Measurements from ENCODE around the gene C16orf95. TPM values are rescaled to one million over a fixed set of nuclear protein-coding genes. Genes with fewer than 3 reads are reported as not detected.

The C16orf95 gene
- total RNA-seq, 1 donor from 2014 or later, result 4.8 TPM

- Histone ChIP-seq H3K27me3 (no peaks in the 10 kb centered on the region), H3K27ac (no peak overlapping the region), H3K4me3 (no peak overlapping the region), H3K4me1 (peaks cover 4% of the 10 kb centered on the region), H3K36me3 (no peaks in the 10 kb centered on the region), H4K20me1 (ENCODE audit: low read depth) (no peaks in the 10 kb centered on the region), H2AFZ (replicated peaks) (no peak overlapping the region), H3K79me2 (ENCODE audit: low read depth) (no peaks in the 10 kb centered on the region), H3K4me2 (no peak overlapping the region), H3K9me3 (ENCODE audit: low read depth) (no peaks in the 10 kb centered on the region), H3K9ac (no peak overlapping the region), H3F3A (ENCODE audit: low read depth) (no peaks in the 10 kb centered on the region)
- no peaks in the 10 kb centered on the region for H3K4me1 Mint-ChIP-seq
- DNase-seq (ENCODE audit: low spot score), result no peak
- TF ChIP-seq, protein P1, sequence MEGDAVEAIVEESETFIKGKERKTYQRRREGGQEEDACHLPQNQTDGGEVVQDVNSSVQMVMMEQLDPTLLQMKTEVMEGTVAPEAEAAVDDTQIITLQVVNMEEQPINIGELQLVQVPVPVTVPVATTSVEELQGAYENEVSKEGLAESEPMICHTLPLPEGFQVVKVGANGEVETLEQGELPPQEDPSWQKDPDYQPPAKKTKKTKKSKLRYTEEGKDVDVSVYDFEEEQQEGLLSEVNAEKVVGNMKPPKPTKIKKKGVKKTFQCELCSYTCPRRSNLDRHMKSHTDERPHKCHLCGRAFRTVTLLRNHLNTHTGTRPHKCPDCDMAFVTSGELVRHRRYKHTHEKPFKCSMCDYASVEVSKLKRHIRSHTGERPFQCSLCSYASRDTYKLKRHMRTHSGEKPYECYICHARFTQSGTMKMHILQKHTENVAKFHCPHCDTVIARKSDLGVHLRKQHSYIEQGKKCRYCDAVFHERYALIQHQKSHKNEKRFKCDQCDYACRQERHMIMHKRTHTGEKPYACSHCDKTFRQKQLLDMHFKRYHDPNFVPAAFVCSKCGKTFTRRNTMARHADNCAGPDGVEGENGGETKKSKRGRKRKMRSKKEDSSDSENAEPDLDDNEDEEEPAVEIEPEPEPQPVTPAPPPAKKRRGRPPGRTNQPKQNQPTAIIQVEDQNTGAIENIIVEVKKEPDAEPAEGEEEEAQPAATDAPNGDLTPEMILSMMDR (IDR thresholded peaks at IDR 0.05), result no peak
- TF ChIP-seq EZH2 (IDR thresholded peaks at IDR 0.05) (no peak), EZH2phosphoT487 (IDR thresholded peaks at IDR 0.05) (no peak)
- H3K27me3 Mint-ChIP-seq (ENCODE audit: insufficient read depth, low read depth), result no peaks in the 10 kb centered on the region
- no peaks in the 10 kb centered on the region for H3K9me3 Mint-ChIP-seq
- no peak overlapping the region for H3K4me3 Mint-ChIP-seq
- H3K36me3 Mint-ChIP-seq, result peaks cover 4% of the 10 kb centered on the region
- no peak overlapping the region for H3K27ac Mint-ChIP-seq
Measured at GRCh38 chr16:87304951-87305350, 12.2 kb downstream of the C16orf95 start.

- no peak for DNase-seq (ENCODE audit: low spot score)
- H3K9me3 Mint-ChIP-seq, result no peaks in the 10 kb centered on the region
- no peak overlapping the region for H3K4me3 ChIP-seq
- no peaks in the 10 kb centered on the region for H3K36me3 ChIP-seq
- H3K27ac ChIP-seq, result no peak overlapping the region
- H3K4me2 ChIP-seq, result no peak overlapping the region
- H3K4me1 Mint-ChIP-seq, result no peaks in the 10 kb centered on the region
- peaks cover 4% of the 10 kb centered on the region for H3K4me1 ChIP-seq
- H3F3A ChIP-seq (ENCODE audit: low read depth), result no peaks in the 10 kb centered on the region
- H3K9me3 ChIP-seq (ENCODE audit: low read depth), result no peaks in the 10 kb centered on the region
- H3K27ac Mint-ChIP-seq, result no peak overlapping the region
- no peaks in the 10 kb centered on the region for H3K79me2 ChIP-seq (ENCODE audit: low read depth)
- H3K27me3 Mint-ChIP-seq (ENCODE audit: insufficient read depth, low read depth), result no peaks in the 10 kb centered on the region
- TF ChIP-seq EZH2phosphoT487 (IDR thresholded peaks at IDR 0.05) (no peak), EZH2 (IDR thresholded peaks at IDR 0.05) (no peak)
- TF ChIP-seq, protein P1 (IDR thresholded peaks at IDR 0.05), result no peak
- no peak overlapping the region for H3K9ac ChIP-seq
- H2AFZ ChIP-seq (replicated peaks), result no peak overlapping the region
- no peaks in the 10 kb centered on the region for H4K20me1 ChIP-seq (ENCODE audit: low read depth)
- peaks cover 4% of the 10 kb centered on the region for H3K36me3 Mint-ChIP-seq
- H3K27me3 ChIP-seq, result no peaks in the 10 kb centered on the region
- no peak overlapping the region for H3K4me3 Mint-ChIP-seq
Measured at GRCh38 chr16:87303962-87304521, 13.2 kb downstream of the C16orf95 start.

DNA sequence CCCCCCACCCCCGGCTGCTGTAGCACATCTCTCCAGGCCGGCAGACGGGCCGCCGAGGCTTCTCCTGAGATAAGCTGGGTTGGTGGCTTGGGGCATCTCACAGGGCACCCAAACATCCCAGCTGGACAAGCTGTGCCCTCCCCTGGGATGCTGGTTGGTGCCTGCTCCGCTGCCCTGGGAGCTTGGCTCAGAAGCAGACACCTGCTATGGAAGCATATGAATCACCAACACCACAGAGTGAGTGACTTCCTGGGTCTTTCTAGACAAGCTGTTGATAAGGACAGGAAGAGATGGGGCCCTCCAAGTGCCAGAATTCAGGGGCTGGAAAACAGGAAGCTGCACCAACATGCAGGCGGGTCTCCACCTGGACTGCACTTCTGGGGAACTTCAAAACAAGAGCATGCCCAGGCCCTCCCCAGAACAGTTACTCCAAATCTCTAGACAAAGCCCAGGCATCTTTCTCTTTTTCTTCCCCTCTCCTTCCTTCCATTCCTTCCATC lies 13.7 kb downstream of the C16orf95 start:
- Histone ChIP-seq H3K4me2 (no peak overlapping the region), H3K4me3 (no peak overlapping the region), H3K9ac (no peak overlapping the region), H3K27me3 (no peaks in the 10 kb centered on the region), H3K9me3 (ENCODE audit: low read depth) (no peaks in the 10 kb centered on the region), H3K4me1 (peaks cover 4% of the 10 kb centered on the region), H3F3A (ENCODE audit: low read depth) (no peaks in the 10 kb centered on the region), H4K20me1 (ENCODE audit: low read depth) (no peaks in the 10 kb centered on the region), H3K27ac (no peak overlapping the region), H2AFZ (replicated peaks) (no peak overlapping the region), H3K79me2 (ENCODE audit: low read depth) (no peaks in the 10 kb centered on the region), H3K36me3 (no peaks in the 10 kb centered on the region)
- DNase-seq (ENCODE audit: low spot score), result no peak
- H3K27ac Mint-ChIP-seq, result no peak overlapping the region
- no peaks in the 10 kb centered on the region for H3K36me3 Mint-ChIP-seq
- no peaks in the 10 kb centered on the region for H3K9me3 Mint-ChIP-seq
- H3K4me3 Mint-ChIP-seq, result no peak overlapping the region
- no peaks in the 10 kb centered on the region for H3K27me3 Mint-ChIP-seq (ENCODE audit: insufficient read depth, low read depth)
- TF ChIP-seq, protein P1 (IDR thresholded peaks at IDR 0.05), result no peak
- no peak for TF ChIP-seq EZH2phosphoT487 (IDR thresholded peaks at IDR 0.05)
- TF ChIP-seq EZH2 (IDR thresholded peaks at IDR 0.05), result no peak
- no peaks in the 10 kb centered on the region for H3K4me1 Mint-ChIP-seq
